HG02870 (cell line): ENCODE measurements around the gene PIGQ.

Experiments
- ATAC-seq: cut with Tn5 transposase; IDR thresholded peaks from one replicate; pipeline ENCODE4 v1.9.1; 2021; ENCODE audit warnings: mild to moderate bottlenecking, moderate library complexity; ENCODE audit not compliant: unreplicated experiment

PIGQ gene

DNA sequence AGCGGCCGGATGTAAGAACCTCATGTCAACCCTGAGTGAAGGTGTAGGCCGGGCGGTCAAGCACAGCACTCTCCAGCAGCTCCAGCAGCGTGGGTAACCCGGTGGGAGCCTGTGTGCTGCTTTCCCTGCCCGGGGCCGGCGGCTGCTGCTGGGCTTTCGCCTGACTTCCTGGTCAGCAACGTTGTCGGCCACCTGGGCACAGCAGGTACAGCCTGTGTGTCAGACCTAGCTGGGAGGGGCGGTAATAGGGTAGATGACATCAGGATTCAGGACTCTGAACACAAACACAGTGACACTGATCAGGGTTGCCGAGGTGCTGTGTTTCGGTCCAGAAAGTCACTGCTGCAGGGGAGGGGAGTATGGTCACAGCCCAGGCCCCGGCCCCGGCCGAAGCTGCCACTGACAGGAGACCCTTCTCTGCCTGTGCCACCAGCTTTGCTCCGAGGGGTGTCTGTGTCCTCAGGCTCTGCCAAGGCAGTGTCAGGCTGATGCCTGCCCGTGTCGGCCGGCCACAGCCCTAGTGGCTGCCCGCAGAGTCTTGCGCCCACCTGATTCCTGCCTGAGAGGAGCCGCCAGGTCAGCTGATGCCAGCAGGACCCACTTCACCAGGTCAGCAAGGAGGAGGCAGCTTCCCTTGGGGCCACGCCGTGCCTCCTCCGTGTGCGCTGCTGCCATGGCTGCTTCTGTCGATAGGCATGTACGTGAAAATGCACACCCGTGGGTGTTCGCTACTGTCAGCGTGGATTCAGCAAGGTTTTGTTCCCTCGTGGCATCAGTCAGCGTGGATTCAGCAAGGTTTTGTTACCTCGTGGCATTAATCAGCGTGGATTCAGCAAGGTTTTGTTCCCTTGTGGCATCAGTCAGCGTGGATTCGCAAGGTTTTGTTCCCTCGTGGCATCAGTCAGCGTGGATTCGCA is 29.3 kb downstream of the PIGQ start:
- ATAC-seq: no peak

- ATAC-seq: no peak
These were observed 31.0 kb downstream of the PIGQ start for GRCh38 chr16:600781-601180.

GRCh38 chr16:603933-604332 is 34.2 kb downstream of the PIGQ start:
- no peak for ATAC-seq

DNA sequence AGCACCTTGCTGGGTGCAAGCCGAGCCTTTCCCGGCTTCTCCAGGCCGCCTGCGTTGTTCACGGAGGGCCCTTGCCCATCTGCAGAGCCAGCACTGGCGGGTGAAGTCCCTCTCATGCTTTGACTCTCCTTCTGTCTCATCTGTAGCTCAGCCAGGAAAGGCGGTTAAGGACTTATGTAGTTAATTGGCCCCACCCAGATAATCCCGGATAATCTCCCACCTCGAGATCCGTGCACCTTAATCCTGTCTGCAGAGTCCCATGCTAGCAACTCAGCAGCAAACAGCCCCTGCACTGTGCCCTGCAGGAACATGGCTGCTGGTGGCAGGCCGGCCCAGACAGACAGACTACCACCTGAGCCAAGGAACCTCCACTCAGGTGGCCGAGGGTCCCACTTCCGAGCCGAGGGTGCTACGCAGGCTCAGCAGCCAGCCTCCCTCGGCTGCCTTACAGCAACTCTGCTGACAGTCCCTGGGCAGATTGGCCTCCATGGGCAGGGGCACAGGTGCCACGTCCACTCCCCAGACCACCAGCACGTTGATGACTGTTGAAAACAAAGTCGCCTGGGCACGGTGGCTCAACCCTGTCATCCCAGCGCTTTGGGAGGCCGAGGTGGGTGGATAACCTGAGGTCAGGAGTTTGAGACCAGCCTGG is 37.0 kb downstream of the PIGQ start:
- no peak for ATAC-seq

- no peak for ATAC-seq
These were observed 38.3 kb downstream of the PIGQ start for GRCh38 chr16:608019-608418.

GRCh38 chr16:609316-609715 is 39.5 kb downstream of the PIGQ start:
- no peak for ATAC-seq

DNA sequence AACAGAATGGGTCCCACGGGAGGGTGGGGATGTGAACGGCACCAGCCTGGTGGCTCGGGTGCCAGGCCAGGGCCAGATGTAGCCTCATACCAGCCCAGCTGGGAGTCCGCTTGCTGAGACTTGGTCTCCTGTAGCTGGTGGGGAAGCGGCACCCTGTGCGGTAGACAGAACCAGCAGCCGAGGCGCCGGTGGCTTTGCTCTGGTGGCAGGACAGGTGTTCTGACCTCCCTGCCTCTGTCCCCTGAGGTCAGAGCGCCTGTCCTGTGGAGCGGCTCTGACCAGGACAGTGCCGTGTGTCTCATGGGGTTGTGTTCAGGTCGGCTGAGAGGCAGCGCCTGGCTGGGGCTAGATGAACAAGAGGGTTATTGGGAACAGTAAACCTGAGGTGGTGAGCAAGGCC is 40.2 kb downstream of the PIGQ start:
- ATAC-seq: no peak

- ATAC-seq: no peak
These were observed 41.0 kb downstream of the PIGQ start for GRCh38 chr16:610513-611381.

DNA sequence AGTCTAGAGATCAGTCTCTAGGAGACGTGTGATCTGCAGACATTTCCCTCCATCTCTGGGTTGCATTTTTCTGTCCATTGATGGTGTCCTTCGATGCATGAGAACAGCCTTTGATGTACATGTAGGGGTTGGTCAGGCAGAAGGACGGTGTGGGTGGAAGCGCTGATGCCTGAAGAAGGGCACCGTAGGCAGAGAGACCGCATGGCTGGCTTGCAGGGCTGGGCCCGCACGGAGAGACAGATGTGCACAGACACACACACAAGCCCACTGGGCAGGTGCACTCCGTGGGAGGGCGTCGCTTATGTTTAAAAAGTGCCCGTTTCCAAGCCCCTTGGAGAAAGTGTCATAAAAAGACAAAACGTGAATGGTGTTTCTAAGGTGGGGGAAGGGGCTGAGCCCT is 45.4 kb downstream of the PIGQ start:
- ATAC-seq: no peak

GRCh38 chr16:616733-617586 is 47.2 kb downstream of the PIGQ start:
- no peak for ATAC-seq

DNA sequence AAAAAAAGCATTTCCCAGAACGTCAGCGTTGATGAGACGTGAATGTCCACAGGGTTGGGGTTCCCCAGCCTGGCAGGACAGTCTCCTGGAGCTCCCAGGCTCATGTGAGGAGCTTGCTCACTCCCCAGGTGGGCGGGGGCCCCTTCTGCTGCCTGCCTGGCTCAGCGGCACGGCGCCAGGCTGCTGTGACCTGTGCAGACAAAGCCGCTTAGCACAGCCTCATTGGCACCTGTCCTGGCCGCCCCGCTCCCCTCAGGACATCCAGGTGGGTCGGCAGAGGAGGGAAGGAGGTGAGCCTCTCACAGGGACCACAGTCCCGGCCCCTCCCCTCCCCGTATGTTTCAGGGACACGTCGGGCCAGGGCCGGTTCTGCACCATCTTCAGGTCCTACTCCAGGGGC is 48.1 kb downstream of the PIGQ start:
- no peak for ATAC-seq

DNA sequence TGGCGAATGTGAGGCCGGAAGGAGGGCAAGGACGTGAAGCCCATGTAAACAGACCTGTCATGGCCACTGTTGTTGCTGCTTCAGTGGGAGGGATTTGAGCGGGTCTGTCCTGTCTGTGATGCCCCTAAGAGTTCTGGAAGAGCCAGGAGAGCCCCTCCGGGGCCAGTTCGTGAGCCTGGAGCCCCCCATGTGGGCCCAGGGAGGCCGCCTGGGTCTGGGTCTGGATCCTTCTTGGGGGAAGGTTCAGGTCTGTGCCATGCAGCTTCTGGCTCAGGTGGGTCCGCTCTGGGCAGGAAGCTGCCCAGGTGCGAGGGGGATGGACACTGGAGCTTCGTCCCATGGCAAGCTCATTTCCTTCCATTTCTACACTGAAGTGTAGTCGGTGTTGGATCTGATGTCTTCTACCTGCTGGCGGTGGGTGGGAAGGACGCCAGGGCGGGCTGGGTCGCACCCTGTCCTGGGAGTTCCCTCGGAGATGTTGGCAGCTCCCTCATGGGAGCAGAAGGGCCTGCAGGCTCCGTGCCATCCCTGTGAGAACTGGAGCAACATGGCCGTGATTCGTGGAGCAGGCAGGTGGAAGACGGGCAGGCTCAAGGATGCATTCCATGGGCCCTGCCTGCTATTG is 49.8 kb downstream of the PIGQ start:
- no peak for ATAC-seq

DNA sequence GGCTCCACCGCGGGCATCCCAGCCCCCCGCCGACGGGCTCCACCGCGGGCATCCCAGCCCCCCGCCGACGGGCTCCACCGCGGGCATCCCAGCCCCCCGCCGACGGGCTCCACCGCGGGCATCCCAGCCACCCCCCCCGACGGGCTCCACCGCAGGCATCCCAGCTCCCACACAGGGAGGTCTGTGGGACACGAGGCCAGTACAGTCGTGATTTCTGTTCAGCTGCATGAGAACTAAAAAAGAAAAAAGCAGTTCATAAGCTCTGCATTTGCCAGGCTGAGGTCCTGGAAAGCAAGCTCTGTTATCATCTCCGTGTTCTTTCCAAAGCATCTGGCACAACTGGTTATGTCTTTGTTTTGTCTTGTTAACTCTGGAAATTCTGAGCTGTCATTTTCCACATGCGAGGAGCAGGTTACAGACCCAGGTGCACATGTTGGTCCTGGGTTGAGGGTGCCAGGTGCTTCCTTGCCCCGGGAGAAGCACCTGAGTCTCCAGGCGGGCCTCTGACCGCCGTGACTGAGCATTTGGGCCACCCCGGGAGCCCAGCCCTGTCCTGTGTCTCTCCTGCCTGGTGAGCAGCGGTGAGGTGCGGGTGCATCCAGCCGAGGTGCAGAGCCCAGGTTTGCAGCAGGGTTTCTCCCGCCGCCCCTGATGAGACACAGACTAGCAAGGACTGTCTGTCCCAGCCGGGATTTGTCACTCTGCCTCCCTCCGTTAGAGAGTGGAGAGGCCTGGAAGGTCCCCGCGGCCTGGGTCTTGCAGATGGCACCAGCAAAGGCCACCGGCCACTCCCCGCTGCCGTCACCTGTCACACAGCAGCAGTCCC is 51.1 kb downstream of the PIGQ start:
- ATAC-seq: no peak

DNA sequence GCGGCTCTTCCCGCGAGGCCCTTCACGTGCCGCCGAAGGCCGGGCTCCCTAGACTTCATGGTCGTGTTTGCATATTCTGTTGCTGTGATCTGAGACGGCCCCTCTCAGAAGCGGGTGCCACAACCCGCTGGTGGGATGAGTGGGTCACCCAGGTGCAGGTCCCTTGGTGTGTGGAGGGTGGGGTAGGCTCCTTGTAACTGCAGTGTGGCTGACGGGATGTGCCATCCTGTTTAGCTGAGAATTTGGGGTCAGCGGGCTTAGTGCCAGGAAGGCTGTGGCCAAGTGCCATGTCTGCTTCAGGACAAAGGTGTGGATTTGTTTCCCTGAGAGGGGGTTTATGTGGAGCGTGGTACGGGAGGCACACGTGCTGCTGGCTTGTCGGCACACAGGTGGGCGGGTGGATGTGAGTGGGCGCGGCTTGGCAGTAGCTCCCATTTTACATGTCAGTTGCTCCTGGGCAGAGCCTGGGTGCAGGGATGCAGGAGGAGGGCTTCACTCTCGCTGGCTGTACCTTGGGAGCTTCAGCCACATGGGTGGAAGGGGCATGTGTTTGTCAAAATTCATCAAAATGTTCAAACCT is 51.8 kb downstream of the PIGQ start:
- no peak for ATAC-seq

- no peak for ATAC-seq
These were observed 53.1 kb downstream of the PIGQ start for GRCh38 chr16:622920-623280.

GRCh38 chr16:624526-625070 is 54.8 kb downstream of the PIGQ start:
- no peak for ATAC-seq

DNA sequence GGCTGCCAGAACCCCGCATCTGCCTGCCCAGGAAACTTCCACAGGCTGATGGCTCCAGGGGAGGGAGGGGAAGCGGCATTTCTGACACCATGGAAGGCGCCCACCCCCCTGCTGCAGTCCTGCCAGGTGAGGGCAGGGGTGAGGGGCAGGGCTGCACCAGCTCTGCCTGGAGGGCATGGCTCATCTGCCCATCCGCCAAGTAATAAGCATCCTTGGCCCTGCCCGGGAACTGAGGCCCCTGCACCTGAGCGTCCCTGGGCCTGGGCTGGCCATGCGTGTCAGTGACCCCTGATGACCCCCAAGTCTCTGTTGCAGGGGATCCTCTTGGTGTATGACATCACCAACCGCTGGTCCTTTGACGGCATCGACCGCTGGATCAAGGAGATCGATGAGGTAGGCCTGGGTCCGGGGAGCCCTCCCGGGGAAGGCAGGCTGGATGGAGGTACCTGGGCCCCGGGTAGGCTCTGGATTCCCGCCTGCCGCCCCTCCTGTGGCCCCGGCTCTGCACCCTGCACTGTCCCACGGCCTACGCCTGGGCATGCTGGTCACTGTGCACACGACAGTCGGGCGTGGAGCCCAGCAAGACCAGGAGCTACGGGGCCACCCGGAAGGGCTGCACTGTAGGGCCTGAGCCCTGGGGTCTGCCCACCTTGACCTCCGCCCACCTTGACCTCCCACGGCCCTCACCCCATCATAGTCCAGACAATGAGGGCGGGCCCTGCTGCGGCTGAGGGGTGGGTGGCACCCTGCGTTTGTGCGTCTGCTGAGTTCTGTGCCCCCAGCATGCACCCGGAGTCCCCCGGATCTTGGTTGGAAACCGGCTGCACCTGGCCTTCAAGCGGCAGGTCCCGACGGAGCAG is 55.6 kb downstream of the PIGQ start:
- no peak for ATAC-seq
